ENCODE data around the gene SLC39A10. TPM values are rescaled to one million over a fixed set of nuclear protein-coding genes. Genes with fewer than 3 reads are reported as not detected.

Gene SLC39A10
- total and polyA plus RNA-seq, 2 donors (not counting 3 experiments of a cell fraction or from before 2014, with no cell fraction given), result 11.4 to 39.9 TPM

GRCh38 chr2:195632856-195633572, 24.0 kb upstream of the SLC39A10 start:
- Histone ChIP-seq H3K36me3 (ENCODE audit: control insufficient read depth in 2 of 2, extremely low read depth in 1 of 2, insufficient read depth in 2 of 2, low read length in 2 of 2) (no peaks in the 10 kb centered on the region), H3K9me1 (replicated peaks; ENCODE audit: control insufficient read depth, extremely low read depth, insufficient read depth, low read length) (no peaks in the 10 kb centered on the region), H3K4me2 (ENCODE audit: insufficient read depth, low read length) (no peak overlapping the region), H4K20me1 (replicated peaks; ENCODE audit: control insufficient read depth, extremely low read depth, insufficient read depth, low read length) (no peaks in the 10 kb centered on the region), H3K4me3 (replicated peaks in 1 of 3; ENCODE audit: insufficient read depth in 1 of 3, low read depth in 1 of 3, low read length in 3 of 3) (no peak overlapping the region), H3K9ac (replicated peaks; ENCODE audit: extremely low read depth, insufficient read depth, low read length) (no peak overlapping the region), H3K9me3 (replicated peaks; ENCODE audit: control insufficient read depth, insufficient read depth, low read length) (no peaks in the 10 kb centered on the region), H3K27me3 (ENCODE audit: control insufficient read depth in 2 of 2, insufficient read depth in 2 of 2, low read length in 2 of 2) (no peaks in the 10 kb centered on the region), H3K27ac (ENCODE audit: insufficient read depth, low read depth, low read length) (no peak overlapping the region), H3K4me1 (ENCODE audit: control insufficient read depth, extremely low read depth, insufficient read depth, low read length) (no peaks in the 10 kb centered on the region), H2AFZ (ENCODE audit: low read depth, low read length) (no peak overlapping the region), H3K79me2 (ENCODE audit: control insufficient read depth, insufficient read depth, low read length) (no peaks in the 10 kb centered on the region)
- ChIA-PET POLR2A (no interaction called here), CTCF (interaction anchor here (1.5 kb wide), 1 partner anchor 14 kb away, joined by 3 read pairs; no protein-coding TSS in a partner anchor)
- no TSS peak for BruUV-seq (replicated peaks)
- FAIRE-seq, result no peak
- intact Hi-C loops (cut with micrococcal nuclease) (no loop called here), dilution Hi-C loops (cut with MboI; ENCODE audit: extremely low pct_ligation_motif_present, low sequenced_read_pairs) (no loop called here)
- DNase-seq (ENCODE audit: low read depth, low spot score), result no peak
- no peak for TF ChIP-seq MAX (IDR thresholded peaks at IDR 0.05; ENCODE audit: insufficient read depth, insufficient read length)
- TF ChIP-seq MYC (IDR thresholded peaks at IDR 0.05; ENCODE audit: low read depth, low read length), result no peak
- no peak for TF ChIP-seq POLR2A (IDR thresholded peaks at IDR 0.05; ENCODE audit: low read depth, low read length)
- TF ChIP-seq GATA2 (IDR thresholded peaks at IDR 0.05; ENCODE audit: insufficient read depth, insufficient read length, low read depth, low read length), result no peak
- no peak for TF ChIP-seq JUN (IDR thresholded peaks at IDR 0.05; ENCODE audit: borderline replicate concordance, insufficient read depth, insufficient read length, low read depth)
- no peak for TF ChIP-seq EZH2 (IDR thresholded peaks at IDR 0.05; ENCODE audit: borderline replicate concordance, low read depth, low read length, severe bottlenecking)
- no peak for TF ChIP-seq CTCF (IDR thresholded peaks at IDR 0.05; ENCODE audit: extremely low read depth in 1 of 2, insufficient read depth in 1 of 2, low read depth in 1 of 2, low read length in 2 of 2)
- no peak for TF ChIP-seq FOS (IDR thresholded peaks at IDR 0.05; ENCODE audit: borderline replicate concordance, insufficient read depth, low read length)
- TF ChIP-seq POLR2AphosphoS5 (IDR thresholded peaks at IDR 0.05; ENCODE audit: insufficient read depth, low read depth, low read length), result no peak
